ENCODE results near the gene PATZ1.
"Not testable (repeated sequence)": the region's sequence is repeated elsewhere in the genome, so short reads cannot be mapped to it uniquely, and the experiment has no call there.

The PATZ1 gene

DNA sequence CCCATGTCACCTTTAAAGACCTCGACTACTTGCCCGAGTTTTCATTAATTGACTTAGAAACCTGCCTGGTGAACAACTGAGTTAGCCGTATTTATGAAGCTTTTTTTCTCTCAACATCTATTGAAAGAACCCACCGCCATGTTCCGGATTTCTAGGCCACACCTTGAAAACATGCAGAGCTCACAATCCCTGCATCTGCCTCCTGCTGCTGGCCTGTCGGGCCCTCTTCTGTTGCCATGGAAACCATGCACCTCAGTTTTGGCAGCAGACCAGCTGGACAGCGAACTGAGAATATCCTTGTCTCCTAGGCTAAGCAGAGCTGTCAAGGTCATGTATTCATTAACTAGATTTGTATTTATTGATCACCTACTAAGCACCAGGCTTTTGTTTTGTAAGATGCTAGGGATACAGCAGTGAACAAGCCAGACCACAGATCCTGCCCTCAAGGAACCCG is 4.3 kb upstream of the PATZ1 start:
- Histone ChIP-seq H3K27ac (ENCODE audit: low read length) (no peak overlapping the region), H3K36me3 (ENCODE audit: insufficient read depth, low read depth, low read length) (no peaks in the 10 kb centered on the region), H3K9ac (ENCODE audit: low read depth, low read length) (no peak overlapping the region), H3K4me3 (ENCODE audit: low read length) (no peak overlapping the region), H3K9me3 (ENCODE audit: insufficient read depth, low read depth, low read length) (no peaks in the 10 kb centered on the region), H3K27me3 (ENCODE audit: insufficient read depth, low read length) (no peaks in the 10 kb centered on the region), H3K4me1 (ENCODE audit: insufficient read depth, low read length) (no peaks in the 10 kb centered on the region; the same call in 1 of the 2 replicates)

DNA sequence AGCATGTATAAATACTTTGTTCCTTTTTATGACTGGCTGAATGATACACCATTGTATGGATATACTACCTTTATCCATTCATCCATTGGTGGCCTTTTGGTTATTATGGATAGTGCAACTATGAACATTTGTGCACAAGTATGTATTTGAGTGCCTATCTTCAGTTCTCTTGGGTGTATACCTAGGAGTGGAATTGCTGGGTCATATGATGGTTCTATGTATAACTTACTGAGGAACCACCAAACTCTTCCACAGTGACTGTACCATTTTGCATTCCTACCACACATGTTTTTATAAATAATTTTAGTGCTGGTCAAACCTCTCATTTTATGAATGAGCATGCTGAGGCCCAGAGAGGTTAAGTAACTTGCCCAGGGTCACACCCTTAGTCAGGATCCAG is 3.8 kb upstream of the PATZ1 start:
- H3K36me3 ChIP-seq (ENCODE audit: insufficient read depth, low read depth, low read length) = no peaks in the 10 kb centered on the region
- no peak overlapping the region for H3K27ac ChIP-seq (ENCODE audit: low read length)
- H3K4me3 ChIP-seq (ENCODE audit: low read length) = no peak overlapping the region
- H3K4me1 ChIP-seq (ENCODE audit: insufficient read depth, low read length) = no peaks in the 10 kb centered on the region; the same call in 1 of the 2 replicates
- H3K9ac ChIP-seq (ENCODE audit: low read depth, low read length) = no peak overlapping the region
- no peaks in the 10 kb centered on the region for H3K9me3 ChIP-seq (ENCODE audit: insufficient read depth, low read depth, low read length)
- no peaks in the 10 kb centered on the region for H3K27me3 ChIP-seq (ENCODE audit: insufficient read depth, low read length)

DNA sequence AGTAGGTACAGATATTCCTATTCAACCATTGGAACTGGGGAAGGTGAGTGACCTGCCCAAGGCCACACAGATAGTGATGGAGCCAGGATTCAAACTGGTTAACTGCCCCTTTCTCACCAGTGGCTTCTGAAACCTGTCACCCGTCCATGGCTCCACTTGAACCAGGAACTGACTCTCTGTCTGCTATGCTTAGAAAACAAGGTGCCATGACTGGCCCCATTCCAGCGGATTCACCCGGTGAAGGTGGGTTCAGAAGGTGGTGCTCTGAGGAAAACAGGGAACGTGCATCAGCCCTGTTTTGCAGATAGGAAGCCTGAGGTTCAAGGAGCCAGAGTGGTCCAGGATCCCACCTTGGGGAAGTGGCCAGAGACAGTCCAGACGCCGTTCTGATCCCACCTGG is 2.6 kb upstream of the PATZ1 start:
- H3K27ac ChIP-seq (ENCODE audit: low read length) = no peak overlapping the region
- H3K9me3 ChIP-seq (ENCODE audit: insufficient read depth, low read depth, low read length) = no peaks in the 10 kb centered on the region
- no peak overlapping the region for H3K9ac ChIP-seq (ENCODE audit: low read depth, low read length)
- peaks cover 9% of the 10 kb centered on the region for H3K36me3 ChIP-seq (ENCODE audit: insufficient read depth, low read depth, low read length)
- peaks cover 11% of the 10 kb centered on the region; the same call in 1 of the 2 replicates for H3K4me1 ChIP-seq (ENCODE audit: insufficient read depth, low read length)
- no peak overlapping the region for H3K4me3 ChIP-seq (ENCODE audit: low read length)
- H3K27me3 ChIP-seq (ENCODE audit: insufficient read depth, low read length) = no peaks in the 10 kb centered on the region

DNA sequence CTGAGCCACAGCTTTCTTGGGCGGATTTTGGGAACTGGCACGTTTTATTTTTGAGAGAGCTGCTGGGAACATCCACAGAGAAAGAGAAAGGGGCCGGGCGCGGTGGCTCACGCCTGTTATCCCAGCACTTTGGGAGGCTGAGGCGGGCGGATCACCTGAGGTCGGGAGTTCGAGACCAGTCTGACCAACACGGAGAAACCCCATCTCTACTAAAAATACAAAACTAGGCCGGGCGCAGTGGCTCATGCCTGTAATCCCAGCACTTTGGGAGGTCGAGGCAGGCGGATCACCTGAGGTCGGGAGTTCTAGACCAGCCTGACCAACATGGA is 1.8 kb upstream of the PATZ1 start:
- Histone ChIP-seq H3K27ac (ENCODE audit: low read length) (peak overlapping the region; percentile 94), H3K4me3 (ENCODE audit: low read length) (peak overlapping the region; percentile 92), H3K4me1 (ENCODE audit: insufficient read depth, low read length) (peaks cover 15% of the 10 kb centered on the region; the same call in 1 of the 2 replicates), H3K36me3 (ENCODE audit: insufficient read depth, low read depth, low read length) (peaks cover 11% of the 10 kb centered on the region), H3K9ac (ENCODE audit: low read depth, low read length) (peak overlapping the region; percentile 99; the same call in 1 of the 2 replicates)
- H3K27me3 ChIP-seq (ENCODE audit: insufficient read depth, low read length); H3K9me3 ChIP-seq (ENCODE audit: insufficient read depth, low read depth, low read length): not testable (repeated sequence)

DNA sequence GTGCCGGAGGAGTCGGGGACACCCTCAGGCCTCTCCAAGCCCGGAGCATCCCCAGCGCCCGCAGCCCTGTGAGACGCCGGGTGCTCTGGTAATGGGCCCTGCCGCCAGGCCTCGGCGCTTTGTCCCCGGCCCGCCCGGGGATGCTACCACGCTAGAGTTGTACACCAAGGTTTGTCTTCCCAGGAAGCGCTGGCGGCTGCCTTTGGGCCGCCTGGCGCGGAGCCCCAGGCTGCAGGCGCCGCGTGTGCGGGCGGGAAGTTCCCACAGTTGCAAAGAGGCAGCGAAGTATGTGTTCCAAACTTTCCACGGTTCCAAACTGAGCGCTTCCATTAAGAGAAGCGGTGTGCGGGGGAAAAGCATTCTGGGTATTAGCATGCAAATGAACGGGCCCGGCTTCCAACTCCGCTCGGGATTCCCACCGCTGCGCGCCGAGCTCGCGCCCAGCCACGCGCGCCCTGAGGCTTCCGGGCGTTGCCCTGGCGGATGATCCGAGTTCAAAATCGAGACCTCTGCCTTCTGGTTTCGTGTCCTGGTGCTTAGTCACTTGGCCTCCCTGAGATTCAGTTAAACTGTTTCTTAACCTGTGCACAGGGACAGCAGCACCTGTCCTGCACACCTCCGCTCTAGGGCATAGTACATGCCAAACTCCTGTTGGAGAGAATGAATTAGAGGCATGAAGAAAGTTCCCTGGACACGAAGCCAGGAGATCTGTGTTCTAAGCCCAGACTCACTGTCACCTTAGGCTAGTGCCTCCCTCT is 1.3 kb upstream of the PATZ1 start:
- Histone ChIP-seq H3K9ac (ENCODE audit: low read depth, low read length) (peak overlapping the region; percentile 99), H3K9me3 (ENCODE audit: insufficient read depth, low read depth, low read length) (no peaks in the 10 kb centered on the region), H3K4me3 (ENCODE audit: low read length) (peak overlapping the region; percentile 92), H3K4me1 (ENCODE audit: insufficient read depth, low read length) (peaks cover 20% of the 10 kb centered on the region; the same call in 1 of the 2 replicates), H3K27ac (ENCODE audit: low read length) (peak overlapping the region; percentile 94), H3K36me3 (ENCODE audit: insufficient read depth, low read depth, low read length) (peaks cover 16% of the 10 kb centered on the region), H3K27me3 (ENCODE audit: insufficient read depth, low read length) (no peaks in the 10 kb centered on the region)

DNA sequence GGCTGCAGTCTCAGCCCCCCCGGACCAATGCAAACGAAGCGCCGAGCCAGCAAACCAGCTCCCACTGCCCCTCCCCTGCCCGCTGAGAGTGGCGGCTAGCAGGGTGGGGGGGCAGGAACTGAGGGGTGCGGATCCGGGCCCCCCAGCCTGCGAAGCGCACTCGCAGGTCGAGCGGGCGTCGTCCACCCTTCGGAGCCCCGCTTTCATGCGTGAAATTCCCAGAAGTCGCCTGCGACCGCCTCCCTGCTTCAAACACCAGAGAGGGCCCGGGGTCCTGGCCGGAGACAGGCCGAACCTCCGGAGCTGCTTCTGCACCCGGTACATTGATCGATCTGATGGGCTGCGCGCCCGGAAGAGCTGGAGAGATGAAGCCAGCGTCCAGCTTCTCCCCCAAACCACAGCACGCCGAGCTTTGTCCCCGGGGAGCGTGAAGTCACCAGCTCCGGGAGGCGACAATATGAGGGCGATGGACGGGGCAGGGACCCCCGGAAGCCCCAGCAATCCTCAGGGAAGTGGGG is 646 bp upstream of the PATZ1 start:
- Histone ChIP-seq H3K9ac (ENCODE audit: low read depth, low read length) (peak overlapping the region; percentile 99), H3K4me3 (ENCODE audit: low read length) (peak overlapping the region; percentile 92), H3K4me1 (ENCODE audit: insufficient read depth, low read length) (peaks cover 25% of the 10 kb centered on the region; the same call in 1 of the 2 replicates), H3K9me3 (ENCODE audit: insufficient read depth, low read depth, low read length) (no peaks in the 10 kb centered on the region), H3K36me3 (ENCODE audit: insufficient read depth, low read depth, low read length) (peaks cover 22% of the 10 kb centered on the region), H3K27ac (ENCODE audit: low read length) (peak overlapping the region; percentile 94), H3K27me3 (ENCODE audit: insufficient read depth, low read length) (no peaks in the 10 kb centered on the region)

DNA sequence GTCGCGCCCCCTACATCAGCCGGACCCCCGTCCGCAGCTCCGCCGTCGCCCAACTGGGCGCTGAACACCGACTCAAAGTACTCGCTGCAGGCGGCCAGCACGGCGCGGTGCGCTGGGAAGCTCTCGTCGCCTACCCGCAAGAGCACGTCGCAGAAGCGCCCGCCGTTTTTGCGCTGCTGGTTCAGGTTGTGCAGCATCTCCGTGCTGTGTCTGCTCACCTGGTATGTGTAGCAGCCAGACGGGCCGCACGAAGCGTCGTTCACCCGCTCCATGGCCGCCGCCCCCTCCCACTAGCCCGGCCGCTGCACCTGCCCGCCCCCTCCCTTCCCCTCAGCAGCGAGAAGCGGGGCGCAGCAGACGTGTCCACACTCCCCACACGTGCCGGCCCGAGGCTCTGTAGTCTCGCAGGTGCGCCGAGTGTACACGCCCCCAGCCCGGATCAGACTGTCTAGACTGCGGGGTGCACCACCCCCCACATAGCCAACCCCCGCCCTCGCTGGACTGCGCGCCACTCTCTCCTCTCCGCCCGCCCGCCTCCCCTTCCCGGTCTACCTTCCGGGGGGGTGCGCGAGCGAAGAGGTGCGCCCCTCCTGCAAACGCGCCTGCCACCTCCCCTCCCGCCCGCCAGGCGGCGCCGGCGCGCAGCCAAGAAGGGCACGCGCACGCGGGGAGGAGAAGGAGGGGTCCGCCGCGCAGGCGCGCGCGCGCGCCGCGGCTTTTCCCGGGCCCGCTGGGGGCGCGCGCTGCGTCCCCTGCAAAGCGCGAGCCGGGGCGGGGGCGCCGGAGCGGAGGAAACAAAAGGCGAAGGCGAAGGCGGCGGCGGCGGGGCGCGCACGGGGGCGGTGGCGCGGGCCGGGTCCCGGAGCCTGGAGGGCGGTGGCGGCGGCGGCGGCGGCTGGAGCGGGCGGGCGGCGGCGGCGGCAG is 553 bp downstream of the PATZ1 start:
- Histone ChIP-seq H3K36me3 (ENCODE audit: insufficient read depth, low read depth, low read length) (peaks cover 34% of the 10 kb centered on the region), H3K27ac (ENCODE audit: low read length) (no peak overlapping the region), H3K9ac (ENCODE audit: low read depth, low read length) (peak overlapping the region; percentile 96; the same call in 1 of the 2 replicates), H3K27me3 (ENCODE audit: insufficient read depth, low read length) (no peaks in the 10 kb centered on the region), H3K9me3 (ENCODE audit: insufficient read depth, low read depth, low read length) (no peaks in the 10 kb centered on the region), H3K4me1 (ENCODE audit: insufficient read depth, low read length) (peaks cover 27% of the 10 kb centered on the region; the same call in 1 of the 2 replicates), H3K4me3 (ENCODE audit: low read length) (peak overlapping the region; percentile 90)

DNA sequence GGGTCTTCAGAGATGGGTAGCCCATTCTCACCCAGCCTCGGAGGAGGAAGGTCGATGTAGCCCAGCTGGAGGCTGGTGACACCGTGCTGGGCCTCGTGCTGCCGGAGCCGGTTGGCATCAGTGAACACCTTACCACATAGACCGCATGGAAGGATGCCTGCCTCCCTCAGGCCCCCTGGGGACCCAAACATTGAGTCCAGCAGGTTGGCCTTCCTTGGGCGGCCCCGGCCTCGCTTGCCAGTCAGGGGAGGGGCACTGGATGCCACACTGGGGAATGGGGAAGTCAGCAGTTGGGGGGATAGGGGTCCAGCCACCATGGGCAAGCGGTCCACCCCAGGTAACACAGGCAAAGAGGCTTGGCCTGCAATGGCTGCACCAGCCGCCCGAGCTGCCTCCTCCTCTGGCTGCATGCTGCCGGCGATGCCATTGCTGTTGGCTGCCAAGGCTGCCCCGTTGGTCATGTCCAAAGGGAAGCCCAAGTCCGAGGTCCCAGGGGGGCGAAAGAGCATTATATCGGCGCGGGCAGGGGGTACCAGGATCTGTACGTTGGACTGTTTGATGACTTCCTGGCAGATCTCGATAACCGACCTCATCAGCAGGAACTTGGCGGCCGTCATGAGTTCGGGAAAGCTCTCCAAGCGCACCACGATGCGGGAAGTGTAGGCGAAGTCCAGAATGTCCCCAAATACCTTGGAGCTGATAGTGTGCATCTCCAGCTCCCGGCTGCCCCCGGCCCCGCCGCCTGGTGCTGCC is 1.4 kb downstream of the PATZ1 start:
- peaks cover 27% of the 10 kb centered on the region; the same call in 1 of the 2 replicates for H3K4me1 ChIP-seq (ENCODE audit: insufficient read depth, low read length)
- peaks cover 43% of the 10 kb centered on the region for H3K36me3 ChIP-seq (ENCODE audit: insufficient read depth, low read depth, low read length)
- H3K27ac ChIP-seq (ENCODE audit: low read length) = peak overlapping the region; percentile 78

DNA sequence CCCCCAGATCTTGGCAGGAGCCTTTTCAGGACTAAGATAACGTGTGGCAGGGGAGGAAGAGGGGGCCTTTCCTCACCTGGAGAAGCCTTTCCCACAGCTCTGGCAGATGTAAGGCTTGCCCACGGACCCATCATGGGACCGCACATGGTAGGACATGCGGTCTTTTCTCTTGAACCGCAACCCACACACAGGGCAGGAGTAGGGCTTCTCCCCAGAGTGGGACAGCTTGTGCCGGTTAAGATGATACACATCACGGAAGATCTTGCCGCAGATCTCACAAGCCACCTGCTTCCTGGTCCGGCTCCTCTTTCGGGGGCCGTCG is 1.9 kb downstream of the PATZ1 start:
- Histone ChIP-seq H3K4me3 (ENCODE audit: low read length) (peak overlapping the region; percentile 90), H3K9me3 (ENCODE audit: insufficient read depth, low read depth, low read length) (no peaks in the 10 kb centered on the region), H3K9ac (ENCODE audit: low read depth, low read length) (peak overlapping the region; percentile 96), H3K36me3 (ENCODE audit: insufficient read depth, low read depth, low read length) (peaks cover 48% of the 10 kb centered on the region), H3K27ac (ENCODE audit: low read length) (peak overlapping the region; percentile 78), H3K27me3 (ENCODE audit: insufficient read depth, low read length) (no peaks in the 10 kb centered on the region), H3K4me1 (ENCODE audit: insufficient read depth, low read length) (peaks cover 27% of the 10 kb centered on the region)

More for the DNA sequence above, 1.4 kb downstream of the PATZ1 start:
- H3K4me3 ChIP-seq (ENCODE audit: low read length) = peak overlapping the region; percentile 90
- no peaks in the 10 kb centered on the region for H3K27me3 ChIP-seq (ENCODE audit: insufficient read depth, low read length)
- peak overlapping the region; percentile 96; the same call in 1 of the 2 replicates for H3K9ac ChIP-seq (ENCODE audit: low read depth, low read length)
- no peaks in the 10 kb centered on the region for H3K9me3 ChIP-seq (ENCODE audit: insufficient read depth, low read depth, low read length)

DNA sequence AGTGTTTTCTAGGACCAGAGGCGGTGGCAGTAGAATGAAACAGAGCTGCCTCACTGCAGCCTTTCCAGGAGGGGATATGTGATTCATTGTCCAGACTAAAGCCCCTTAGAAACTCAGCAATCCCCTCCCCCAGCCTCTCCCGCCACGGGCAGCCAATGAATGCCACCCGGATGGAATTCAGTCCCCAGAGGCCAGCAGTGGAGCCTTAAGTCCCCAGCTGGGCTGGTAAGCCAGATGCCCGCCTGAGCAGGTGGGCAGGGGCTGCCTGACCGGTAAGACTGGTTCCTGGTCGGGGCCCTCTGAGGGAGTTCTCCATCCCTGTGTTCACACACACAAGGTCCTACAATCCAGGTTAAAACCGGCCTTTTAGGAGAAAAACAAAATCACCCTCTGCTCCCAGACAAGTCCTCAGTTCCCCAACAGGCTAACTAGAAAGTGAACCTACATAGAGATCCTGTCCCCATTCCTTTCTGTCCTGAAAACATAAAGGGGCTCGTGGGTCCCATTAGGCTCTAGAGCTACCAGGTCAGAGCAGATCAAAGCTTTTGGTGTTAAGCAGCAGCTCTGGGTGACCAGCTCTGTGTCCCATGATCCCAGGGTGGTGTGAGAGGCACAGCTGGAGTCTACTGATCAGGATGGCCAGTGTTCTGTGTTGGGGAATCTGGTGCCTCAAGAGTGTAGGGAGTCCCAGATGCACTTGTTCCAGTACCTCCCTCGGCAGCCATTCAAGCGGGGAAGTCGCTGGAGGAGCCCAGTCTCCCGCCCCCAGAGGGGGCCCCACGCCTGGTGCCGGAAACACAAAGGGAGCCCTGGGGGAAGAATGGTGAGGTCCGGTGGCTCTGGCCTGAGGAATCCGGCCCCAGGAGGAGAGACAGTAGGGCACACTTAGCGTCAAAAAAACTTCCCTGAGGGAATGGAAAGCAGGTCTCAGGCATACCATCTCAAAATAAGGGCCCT is 2.6 kb downstream of the PATZ1 start:
- Histone ChIP-seq H3K27me3 (ENCODE audit: insufficient read depth, low read length) (no peaks in the 10 kb centered on the region), H3K9me3 (ENCODE audit: insufficient read depth, low read depth, low read length) (no peaks in the 10 kb centered on the region), H3K4me3 (ENCODE audit: low read length) (peak overlapping the region; percentile 90), H3K9ac (ENCODE audit: low read depth, low read length) (peak overlapping the region; percentile 96), H3K27ac (ENCODE audit: low read length) (peak overlapping the region; percentile 78), H3K4me1 (ENCODE audit: insufficient read depth, low read length) (peaks cover 27% of the 10 kb centered on the region), H3K36me3 (ENCODE audit: insufficient read depth, low read depth, low read length) (peaks cover 55% of the 10 kb centered on the region)
